Muscle of leg (tissue), 11 donors: Measurements from ENCODE around the gene HES5. TPM values are rescaled to one million over a fixed set of nuclear protein-coding genes. Genes with fewer than 3 reads are reported as not detected.

ENCODE experiments used
- DNase-seq: peaks from one replicate; pipeline ENCODE4 v3.0.0; 2013
- H3K27ac ChIP-seq: one replicate; pipeline ENCODE4 v1.5.1; 2013; ENCODE audit warnings: mild to moderate bottlenecking, low read length, control low read depth
- H3K27me3 ChIP-seq: one replicate; pipeline ENCODE4 v1.6.1; 2013; ENCODE audit warnings: low read length; ENCODE audit not compliant: control insufficient read depth, insufficient read depth
- H3K36me3 ChIP-seq: one replicate; pipeline ENCODE4 v1.6.1; 2013; ENCODE audit warnings: low read length; ENCODE audit not compliant: control insufficient read depth, insufficient read depth
- H3K4me1 ChIP-seq: one replicate; pipeline ENCODE4 v1.6.1; 2013; ENCODE audit warnings: low read length; ENCODE audit not compliant: control insufficient read depth, insufficient read depth
- H3K4me3 ChIP-seq: one replicate; pipeline ENCODE4 v1.5.1; 2013; ENCODE audit warnings: low read length, control low read depth
- H3K9me3 ChIP-seq: replicated peaks from 2 replicates; pipeline ENCODE4 v1.6.1; 2013; ENCODE audit warnings: low read depth, low read length; ENCODE audit not compliant: control insufficient read depth
- WGBS: methylation state at CpG from one replicate; pipeline ENCODE4 v1.1.5; 2013; ENCODE audit warnings: missing lambda C conversion rate; ENCODE audit not compliant: insufficient coverage; 5-methylcytosine and 5-hydroxymethylcytosine counted together
- polyA plus RNA-seq, 8 donors: library from polyadenylated mRNA; unstranded; fragments of 120-200 nt; gene quantifications; one replicate each; pipeline versions ENCODE4 v1.2.1 to v1.2.3, GENCODE V29; 2013; ENCODE audit warnings: inconsistent platforms in 1 of 8, low replicate concordance in 1 of 8; ENCODE audit not compliant: insufficient read length in 8 of 8, insufficient read depth in 1 of 8
- total RNA-seq: library from RNA; stranded (reverse); fragments of 120-200 nt; gene quantifications from one replicate; pipeline ENCODE4 v1.2.4, GENCODE V29; 2013

The HES5 gene
- total and polyA plus RNA-seq, 9 donors, result 0.29 to 1.1 (median 0.43) TPM; not detected in 1

DNA sequence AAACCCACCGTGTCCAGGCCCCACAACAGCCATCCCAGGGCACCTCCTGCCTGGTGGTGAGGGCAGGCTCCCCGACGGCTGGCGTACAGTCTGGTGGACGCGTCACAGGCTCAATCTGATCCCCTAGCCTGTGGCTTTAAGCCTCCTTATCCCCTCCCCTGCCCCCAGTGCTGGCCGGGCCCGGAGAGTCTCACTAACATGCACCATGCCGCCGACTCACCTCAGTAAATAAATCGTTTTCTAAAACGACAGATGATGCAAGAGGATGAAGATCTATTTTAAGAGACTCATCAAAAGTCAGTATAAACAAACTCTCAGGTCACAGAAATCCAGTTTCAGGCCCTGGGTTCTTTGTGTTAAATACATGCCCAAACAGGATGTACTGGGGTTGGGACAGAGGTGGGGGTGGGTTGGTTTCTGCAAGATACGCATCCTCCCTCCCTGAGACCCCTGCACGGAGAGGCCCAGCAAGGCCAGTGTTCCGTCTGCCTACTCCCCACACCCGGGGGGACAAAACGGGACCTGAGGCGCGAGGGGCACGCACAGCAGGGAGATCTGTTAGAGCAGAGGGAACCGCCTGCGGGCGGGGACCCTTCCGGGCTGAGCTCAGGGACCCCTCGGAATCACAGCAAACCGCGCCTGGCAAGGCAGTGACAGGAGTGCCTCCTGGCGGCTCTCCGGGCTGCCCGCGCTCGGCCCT is 6.7 kb downstream of the HES5 start:
- no peak overlapping the region for H3K27ac ChIP-seq

DNA sequence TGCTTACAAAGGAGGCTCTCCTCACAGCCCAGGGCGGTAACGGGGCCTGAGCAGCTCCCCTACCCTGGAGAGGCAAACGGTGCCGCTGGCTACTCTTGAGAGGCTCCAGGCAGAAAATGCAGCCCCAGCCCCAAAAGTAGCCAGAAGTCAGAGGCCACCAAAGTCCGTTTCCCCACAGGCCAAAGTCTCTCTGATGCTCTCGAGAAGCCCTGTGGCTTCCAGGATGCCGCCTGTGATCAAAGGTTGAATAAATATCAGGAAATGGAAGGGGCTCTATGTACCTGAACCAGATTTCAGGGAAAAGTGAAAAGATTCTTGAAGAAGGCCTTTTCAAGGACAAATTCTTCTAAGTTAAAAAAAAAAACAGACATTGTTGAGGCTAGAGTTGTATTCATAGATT is 7.8 kb downstream of the HES5 start:
- no peak overlapping the region for H3K27ac ChIP-seq
- no peak for DNase-seq
- H3K4me1 ChIP-seq, result peaks cover 29% of the 10 kb centered on the region
- H3K9me3 ChIP-seq, result no peaks in the 10 kb centered on the region
- WGBS, result 87% methylated on average over 7 of the region's 7 CpGs
- peaks cover 45% of the 10 kb centered on the region for H3K36me3 ChIP-seq
- H3K27me3 ChIP-seq, result peaks cover under 1% of the 10 kb centered on the region
- no peak overlapping the region for H3K4me3 ChIP-seq

More for the DNA sequence above, 6.7 kb downstream of the HES5 start:
- Histone ChIP-seq H3K36me3 (peaks cover 34% of the 10 kb centered on the region), H3K4me3 (no peak overlapping the region), H3K9me3 (no peaks in the 10 kb centered on the region), H3K27me3 (peaks cover 7% of the 10 kb centered on the region), H3K4me1 (peaks cover 41% of the 10 kb centered on the region)
- 52% methylated on average over 21 of the region's 32 CpGs for WGBS
- DNase-seq, result no peak

DNA sequence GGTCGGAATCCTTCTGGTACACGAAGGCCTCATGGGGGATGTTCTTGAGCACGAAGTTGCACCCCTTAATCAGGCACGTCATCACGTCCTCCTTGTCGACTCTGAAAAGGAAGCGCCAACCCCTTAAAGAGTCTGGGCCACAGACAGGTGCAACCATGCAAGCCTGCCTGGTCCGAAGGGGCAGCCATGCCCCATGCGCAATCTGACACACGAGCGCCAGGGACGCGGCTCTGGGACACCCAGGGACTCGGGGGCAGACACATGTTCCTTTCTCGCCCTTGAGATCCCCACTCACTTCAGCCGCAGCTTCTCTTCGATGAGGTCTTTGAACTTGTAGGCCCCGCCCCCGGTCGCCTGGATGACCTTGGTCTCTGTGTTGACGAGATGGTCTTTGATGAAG is 9.3 kb downstream of the HES5 start:
- no peak overlapping the region for H3K27ac ChIP-seq
- peaks cover 59% of the 10 kb centered on the region for H3K36me3 ChIP-seq
- H3K4me3 ChIP-seq, result no peak overlapping the region
- DNase-seq, result no peak
- 90% methylated on average over 20 of the region's 21 CpGs for WGBS
- H3K27me3 ChIP-seq, result no peaks in the 10 kb centered on the region
- no peaks in the 10 kb centered on the region for H3K9me3 ChIP-seq
- peaks cover 23% of the 10 kb centered on the region for H3K4me1 ChIP-seq

DNA sequence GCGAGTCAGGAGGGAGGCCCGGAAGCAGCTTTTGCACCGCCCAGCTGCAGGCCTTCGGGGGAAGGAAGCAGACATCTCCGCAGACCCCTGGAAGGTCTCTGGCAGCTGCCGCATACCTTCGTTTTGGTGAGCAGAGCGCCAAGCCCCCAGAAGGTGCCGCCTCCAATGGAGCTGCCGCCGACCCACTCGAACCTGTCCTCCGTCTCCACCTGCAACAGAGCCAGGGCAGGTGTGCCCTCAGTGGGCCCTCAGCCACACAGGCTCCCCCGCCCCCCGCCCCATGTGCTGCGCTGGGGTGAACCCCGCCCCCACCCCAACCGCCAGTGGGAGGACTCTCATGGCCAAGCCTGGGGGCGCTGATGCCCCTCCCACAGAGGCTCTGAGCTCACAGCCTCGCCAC is 9.9 kb downstream of the HES5 start:
- Histone ChIP-seq H3K27ac (no peak overlapping the region), H3K36me3 (peaks cover 64% of the 10 kb centered on the region), H3K9me3 (no peaks in the 10 kb centered on the region), H3K27me3 (no peaks in the 10 kb centered on the region), H3K4me3 (no peak overlapping the region), H3K4me1 (peaks cover 18% of the 10 kb centered on the region)
- no peak for DNase-seq
- 89% methylated on average over 12 of the region's 20 CpGs for WGBS

DNA sequence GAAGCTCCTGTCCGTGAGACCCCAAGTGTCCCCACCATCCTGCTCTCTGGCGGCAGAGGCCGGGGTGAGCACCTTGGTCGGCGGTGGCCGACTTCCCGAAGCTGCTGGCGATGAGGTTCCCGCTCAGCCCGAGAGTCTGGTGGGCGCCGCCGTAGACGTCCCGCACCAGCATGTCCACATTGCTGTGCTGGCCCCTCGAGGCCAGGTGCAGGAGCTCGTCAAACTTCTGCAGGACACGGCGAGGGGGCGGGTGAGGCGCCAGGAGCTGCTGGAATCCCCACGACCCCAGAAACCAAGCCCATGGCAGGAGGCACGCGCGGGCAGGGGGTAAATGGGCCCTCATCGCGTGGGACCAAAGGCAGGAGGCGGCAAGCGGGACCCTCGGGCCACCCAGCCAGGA is 10.3 kb downstream of the HES5 start:
- Histone ChIP-seq H3K4me1 (peaks cover 13% of the 10 kb centered on the region), H3K27ac (no peak overlapping the region), H3K27me3 (no peaks in the 10 kb centered on the region), H3K4me3 (no peak overlapping the region), H3K9me3 (no peaks in the 10 kb centered on the region), H3K36me3 (peaks cover 69% of the 10 kb centered on the region)
- 94% methylated on average over 30 of the region's 30 CpGs for WGBS
- DNase-seq, result no peak

DNA sequence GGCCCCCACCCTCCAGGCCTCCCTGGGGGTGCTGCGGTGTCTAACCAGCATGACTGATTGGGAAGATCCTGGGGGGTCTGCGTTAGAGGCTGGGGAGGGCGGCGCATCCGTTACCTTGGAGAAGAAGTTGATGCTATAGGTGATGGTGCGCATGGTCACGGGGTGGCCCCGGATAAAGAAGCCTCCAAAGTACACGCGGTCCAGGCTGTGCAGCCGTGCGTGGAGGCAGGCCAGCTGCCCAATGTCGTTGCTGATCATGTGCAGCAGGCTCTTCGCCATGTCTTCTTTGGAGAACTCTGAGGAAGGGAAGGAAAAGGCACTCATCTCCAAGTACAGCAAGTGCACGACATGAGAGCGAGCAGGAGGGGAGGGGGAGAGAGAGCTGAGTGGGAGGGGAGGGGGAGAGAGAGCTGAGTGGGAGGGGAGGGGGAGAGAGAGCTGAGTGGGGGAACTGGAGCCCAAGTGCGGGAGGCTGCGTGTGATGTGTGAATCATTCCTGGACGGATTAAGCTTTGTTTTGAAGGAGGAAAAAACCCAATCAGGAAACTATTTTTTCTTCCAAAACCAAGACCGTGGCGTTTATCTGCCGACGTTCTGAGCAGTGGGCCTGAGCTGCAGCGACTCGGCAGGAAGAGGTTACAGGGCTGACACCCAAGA is 10.9 kb downstream of the HES5 start:
- 80% methylated on average over 24 of the region's 25 CpGs for WGBS
- peaks cover 73% of the 10 kb centered on the region for H3K36me3 ChIP-seq
- no peaks in the 10 kb centered on the region for H3K9me3 ChIP-seq
- H3K27me3 ChIP-seq, result no peaks in the 10 kb centered on the region
- peaks cover 7% of the 10 kb centered on the region for H3K4me1 ChIP-seq
- H3K4me3 ChIP-seq, result no peak overlapping the region
- no peak overlapping the region for H3K27ac ChIP-seq
- DNase-seq, result no peak

DNA sequence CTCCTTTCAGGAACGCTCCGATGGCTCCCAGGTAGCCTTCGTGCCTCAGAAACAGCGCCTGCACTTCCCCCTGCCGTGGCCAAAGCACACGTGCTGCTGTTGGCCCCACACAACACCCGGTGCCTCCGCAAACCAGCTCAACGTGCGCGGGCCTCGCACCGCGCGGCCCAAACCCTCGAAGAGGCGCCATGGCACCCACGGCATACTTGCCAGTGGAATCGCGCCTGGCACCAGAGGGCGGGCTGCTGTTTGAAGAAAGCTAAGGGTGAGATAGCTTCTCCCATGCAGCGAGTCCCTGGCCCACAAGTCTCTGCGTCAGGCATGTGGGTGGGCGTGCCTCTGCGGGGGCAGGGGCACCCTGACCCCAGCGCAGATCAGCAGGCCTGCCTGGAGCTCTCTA is 11.5 kb downstream of the HES5 start:
- no peak overlapping the region for H3K27ac ChIP-seq
- H3K4me1 ChIP-seq, result peaks cover 1% of the 10 kb centered on the region
- H3K27me3 ChIP-seq, result no peaks in the 10 kb centered on the region
- WGBS, result 94% methylated on average over 26 of the region's 26 CpGs
- H3K4me3 ChIP-seq, result no peak overlapping the region
- H3K9me3 ChIP-seq, result no peaks in the 10 kb centered on the region
- DNase-seq, result no peak
- peaks cover 79% of the 10 kb centered on the region for H3K36me3 ChIP-seq

DNA sequence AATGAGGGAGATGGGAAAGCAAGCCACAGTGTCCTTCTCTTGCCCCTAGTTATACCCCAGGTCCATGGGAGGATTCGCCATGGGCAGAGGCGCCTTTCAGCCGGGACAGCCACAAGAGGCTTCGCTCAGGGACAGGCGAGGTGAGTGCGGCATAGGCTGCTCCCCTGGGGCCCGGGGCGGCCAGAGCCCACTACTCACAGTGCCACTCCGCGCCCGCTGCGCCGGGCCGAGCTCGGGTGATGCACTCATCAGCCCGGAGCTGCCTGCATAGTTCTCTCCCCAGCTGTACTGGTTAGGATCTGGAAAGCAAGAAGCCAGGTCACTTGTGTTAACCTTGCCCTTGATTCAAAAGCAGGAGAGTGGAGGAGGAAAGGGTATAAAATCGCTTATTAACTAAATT is 12.1 kb downstream of the HES5 start:
- Histone ChIP-seq H3K9me3 (no peaks in the 10 kb centered on the region), H3K4me1 (no peaks in the 10 kb centered on the region), H3K27me3 (no peaks in the 10 kb centered on the region), H3K4me3 (no peak overlapping the region), H3K36me3 (peaks cover 85% of the 10 kb centered on the region), H3K27ac (no peak overlapping the region)
- DNase-seq, result no peak
- WGBS, result 82% methylated on average over 9 of the region's 17 CpGs

DNA sequence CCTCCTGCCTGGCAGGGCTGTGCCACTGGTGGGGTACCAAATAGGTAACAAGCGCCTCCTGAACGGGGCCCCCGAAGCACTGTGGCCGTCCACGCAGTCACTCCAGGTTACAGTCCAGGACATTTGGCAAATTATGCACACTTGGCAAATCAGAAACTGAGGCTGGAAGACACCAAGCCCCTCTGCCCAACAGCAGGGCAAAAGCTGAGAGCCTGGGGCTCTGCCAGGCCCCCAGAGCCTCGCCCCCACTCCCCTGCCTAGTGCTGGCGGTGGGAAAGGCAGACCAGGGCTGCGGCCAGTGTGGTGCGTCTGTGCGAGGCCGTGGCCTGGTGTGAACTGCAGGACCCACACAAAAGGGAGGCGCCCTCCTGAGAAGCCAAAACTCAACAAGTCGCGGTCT is 13.1 kb downstream of the HES5 start:
- Histone ChIP-seq H3K9me3 (no peaks in the 10 kb centered on the region), H3K36me3 (peaks cover 93% of the 10 kb centered on the region), H3K27me3 (no peaks in the 10 kb centered on the region), H3K27ac (no peak overlapping the region), H3K4me1 (no peaks in the 10 kb centered on the region), H3K4me3 (no peak overlapping the region)
- no peak for DNase-seq
- 93% methylated on average over 14 of the region's 14 CpGs for WGBS

DNA sequence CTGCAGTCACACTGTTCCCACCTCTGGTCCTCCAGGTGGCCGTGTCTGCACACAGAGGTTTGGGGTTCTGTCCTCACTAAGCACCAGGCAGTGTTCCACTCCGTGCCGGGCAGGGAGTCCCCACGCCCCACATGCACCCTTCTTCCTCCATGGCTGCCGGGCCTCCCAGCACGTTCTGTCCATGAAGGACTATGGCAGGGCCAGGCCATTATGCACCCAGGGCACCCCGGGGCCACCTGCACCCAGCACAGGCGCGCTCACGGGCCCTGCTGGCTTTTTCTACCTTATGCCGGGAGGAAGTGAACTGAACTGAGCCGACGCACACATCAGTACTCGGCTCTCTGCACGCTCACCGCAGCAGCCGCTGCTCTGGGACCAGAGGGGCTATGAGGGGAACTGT is 13.9 kb downstream of the HES5 start:
- H3K36me3 ChIP-seq, result peaks cover 95% of the 10 kb centered on the region
- H3K27me3 ChIP-seq, result no peaks in the 10 kb centered on the region
- no peak for DNase-seq

More for the DNA sequence above, 13.9 kb downstream of the HES5 start:
- Histone ChIP-seq H3K27ac (no peak overlapping the region), H3K9me3 (no peaks in the 10 kb centered on the region), H3K4me3 (no peak overlapping the region), H3K4me1 (no peaks in the 10 kb centered on the region)
- 96% methylated on average over 12 of the region's 17 CpGs for WGBS
